Omental fat pad (tissue), 4 donors: ENCODE data around the gene PLEKHF1. TPM values are rescaled to one million over a fixed set of nuclear protein-coding genes. Genes with fewer than 3 reads are reported as not detected.

Source experiments
- ATAC-seq: fragments of 150-250 bp; one replicate; pipeline ENCODE4 v1.9.1; 2016; ENCODE audit warnings: mild to moderate bottlenecking, moderate library complexity; ENCODE audit not compliant: low FRiP score
- DNase-seq: peaks from one replicate; pipeline ENCODE4 v3.0.0-alpha.2; 2019; ENCODE audit warnings: low spot score
- total RNA-seq, 4 donors: library from RNA; depleted of rRNA; stranded (reverse); fragments of >200 nt; gene quantifications; one replicate each; pipeline ENCODE4 v1.1.0, GENCODE V29; 2016
- TF ChIP-seq, protein P1 (sequence below), 3 donors: fragments of 450-650 bp; IDR thresholded peaks; one replicate each; pipeline ENCODE4 v1.5.1; 2016 to 2017; ENCODE audit warnings: antibody characterized with exemption in 3 of 3, mild to moderate bottlenecking in 3 of 3, moderate library complexity in 2 of 3

Gene PLEKHF1
- total RNA-seq, 4 donors from 2014 or later, result 10.7 to 55.5 (median 21.5) TPM

DNA sequence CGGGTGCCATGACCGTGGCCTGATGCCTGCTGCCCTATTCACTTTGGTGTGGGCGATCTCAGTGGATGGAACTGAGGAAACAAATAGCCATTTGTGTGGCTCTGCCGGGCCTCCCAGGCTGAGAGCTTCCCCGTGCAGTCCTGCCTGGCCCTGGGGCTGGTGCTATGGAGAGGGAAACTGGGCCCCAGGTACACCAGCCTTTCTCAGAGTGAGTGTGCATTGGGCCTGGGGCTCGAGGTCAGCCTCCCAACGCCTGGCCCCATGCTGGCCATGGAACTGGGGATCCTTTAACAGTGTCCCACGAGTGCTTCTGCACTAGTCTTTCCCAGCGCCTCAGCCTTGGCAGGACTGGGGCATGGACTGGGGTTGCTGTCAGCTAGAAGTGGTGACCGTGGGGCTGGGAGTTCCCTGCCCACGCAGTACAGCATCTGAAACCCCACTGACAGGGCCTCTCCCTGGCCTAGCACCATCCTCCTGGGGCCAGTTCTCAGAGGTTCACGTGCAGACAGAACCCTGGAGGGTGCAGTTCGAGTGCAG lies 10.5 kb downstream of the PLEKHF1 start:
- DNase-seq (peak; percentile 5), ATAC-seq (no peak)
- TF ChIP-seq, protein P1, sequence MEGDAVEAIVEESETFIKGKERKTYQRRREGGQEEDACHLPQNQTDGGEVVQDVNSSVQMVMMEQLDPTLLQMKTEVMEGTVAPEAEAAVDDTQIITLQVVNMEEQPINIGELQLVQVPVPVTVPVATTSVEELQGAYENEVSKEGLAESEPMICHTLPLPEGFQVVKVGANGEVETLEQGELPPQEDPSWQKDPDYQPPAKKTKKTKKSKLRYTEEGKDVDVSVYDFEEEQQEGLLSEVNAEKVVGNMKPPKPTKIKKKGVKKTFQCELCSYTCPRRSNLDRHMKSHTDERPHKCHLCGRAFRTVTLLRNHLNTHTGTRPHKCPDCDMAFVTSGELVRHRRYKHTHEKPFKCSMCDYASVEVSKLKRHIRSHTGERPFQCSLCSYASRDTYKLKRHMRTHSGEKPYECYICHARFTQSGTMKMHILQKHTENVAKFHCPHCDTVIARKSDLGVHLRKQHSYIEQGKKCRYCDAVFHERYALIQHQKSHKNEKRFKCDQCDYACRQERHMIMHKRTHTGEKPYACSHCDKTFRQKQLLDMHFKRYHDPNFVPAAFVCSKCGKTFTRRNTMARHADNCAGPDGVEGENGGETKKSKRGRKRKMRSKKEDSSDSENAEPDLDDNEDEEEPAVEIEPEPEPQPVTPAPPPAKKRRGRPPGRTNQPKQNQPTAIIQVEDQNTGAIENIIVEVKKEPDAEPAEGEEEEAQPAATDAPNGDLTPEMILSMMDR (IDR thresholded peaks at IDR 0.05), result no peak

GRCh38 chr19:29676586-29676985 lies 11.3 kb downstream of the PLEKHF1 start:
- TF ChIP-seq, protein P1 (IDR thresholded peaks at IDR 0.05), result no peak
- no peak for ATAC-seq
- DNase-seq, result peak; percentile 18

GRCh38 chr19:29677001-29677817 lies 11.9 kb downstream of the PLEKHF1 start:
- TF ChIP-seq, protein P1 (IDR thresholded peaks at IDR 0.05), result no peak
- DNase-seq (no peak), ATAC-seq (no peak)

- DNase-seq, result no peak
- peak; percentile 37 for ATAC-seq
- TF ChIP-seq, protein P1 (IDR thresholded peaks at IDR 0.05), result no peak
Observed at GRCh38 chr19:29678484-29679106, 13.3 kb downstream of the PLEKHF1 start.

- TF ChIP-seq, protein P1 (IDR thresholded peaks at IDR 0.05), result no peak
- no peak for DNase-seq
Observed at GRCh38 chr19:29679598-29680210, 14.4 kb downstream of the PLEKHF1 start.

DNA sequence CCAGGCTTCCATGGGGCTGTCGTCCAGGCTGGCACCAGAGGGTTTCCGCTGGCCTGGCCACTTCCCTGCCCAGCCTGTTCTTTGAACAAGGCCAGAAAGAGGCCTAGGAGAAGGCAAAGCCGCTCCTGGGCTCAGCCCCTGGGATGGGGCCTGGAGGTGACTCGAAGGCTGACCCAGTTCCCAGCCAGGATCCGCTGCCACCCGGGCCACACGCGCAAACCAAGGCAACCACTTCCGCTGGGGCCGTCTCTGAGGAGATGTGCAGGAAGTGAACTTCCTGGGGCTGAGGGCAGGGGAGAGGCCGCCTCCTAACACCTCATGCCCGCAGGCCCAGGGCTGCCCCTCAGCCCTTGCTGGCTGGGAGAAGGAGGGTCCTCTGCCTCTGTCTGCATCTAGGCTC lies 15.2 kb downstream of the PLEKHF1 start:
- TF ChIP-seq, protein P1 (IDR thresholded peaks at IDR 0.05), result no peak
- no peak for ATAC-seq
- no peak for DNase-seq

More at GRCh38 chr19:29679598-29680210, 14.4 kb downstream of the PLEKHF1 start:
- ATAC-seq, result no peak
